Measurements from ENCODE around the gene PSMC3IP. TPM values are rescaled to one million over a fixed set of nuclear protein-coding genes. Genes with fewer than 3 reads are reported as not detected.
"Not testable (repeated sequence)": the region's sequence is repeated elsewhere in the genome, so short reads cannot be mapped to it uniquely, and the experiment has no call there.

PSMC3IP gene
- total and polyA plus RNA-seq, 12 donors: 1.2 to 7.7 (median 2.0) TPM; not detected in 1

GRCh38 chr17:42555122-42555622, 22.4 kb downstream of the PSMC3IP start:
- TF ChIP-seq, protein P1, sequence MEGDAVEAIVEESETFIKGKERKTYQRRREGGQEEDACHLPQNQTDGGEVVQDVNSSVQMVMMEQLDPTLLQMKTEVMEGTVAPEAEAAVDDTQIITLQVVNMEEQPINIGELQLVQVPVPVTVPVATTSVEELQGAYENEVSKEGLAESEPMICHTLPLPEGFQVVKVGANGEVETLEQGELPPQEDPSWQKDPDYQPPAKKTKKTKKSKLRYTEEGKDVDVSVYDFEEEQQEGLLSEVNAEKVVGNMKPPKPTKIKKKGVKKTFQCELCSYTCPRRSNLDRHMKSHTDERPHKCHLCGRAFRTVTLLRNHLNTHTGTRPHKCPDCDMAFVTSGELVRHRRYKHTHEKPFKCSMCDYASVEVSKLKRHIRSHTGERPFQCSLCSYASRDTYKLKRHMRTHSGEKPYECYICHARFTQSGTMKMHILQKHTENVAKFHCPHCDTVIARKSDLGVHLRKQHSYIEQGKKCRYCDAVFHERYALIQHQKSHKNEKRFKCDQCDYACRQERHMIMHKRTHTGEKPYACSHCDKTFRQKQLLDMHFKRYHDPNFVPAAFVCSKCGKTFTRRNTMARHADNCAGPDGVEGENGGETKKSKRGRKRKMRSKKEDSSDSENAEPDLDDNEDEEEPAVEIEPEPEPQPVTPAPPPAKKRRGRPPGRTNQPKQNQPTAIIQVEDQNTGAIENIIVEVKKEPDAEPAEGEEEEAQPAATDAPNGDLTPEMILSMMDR (IDR thresholded peaks at IDR 0.05): no peak
- Histone ChIP-seq H3K9me3 (replicated peaks in 1 of 3) (no peaks in the 10 kb centered on the region), H3K36me3 (replicated peaks in 1 of 2) (no peaks in the 10 kb centered on the region), H3K4me3 (peak overlapping the region; percentile 41 to 69 (median 60)), H3K27ac (peak overlapping the region in 4 of 5 donors; percentile 59 to 91 (median 82)), H3K4me1 (replicated peaks in 1 of 2) (peaks cover 17 to 21% of the 10 kb centered on the region in 2 donors), H3K27me3 (no peaks in the 10 kb centered on the region)
- no peak for DNase-seq
- WGBS, 4 donors: 23 to 27% (median 26%) methylated on average over 4 of the region's 4 CpGs
- intact Hi-C loops (cut with DNase I): no loop called here

GRCh38 chr17:42554250-42555121, 23.0 kb downstream of the PSMC3IP start:
- H3K27ac ChIP-seq: peak overlapping the region in 4 of 5 donors; percentile 59 to 91 (median 82)
- peak; percentile 2 to 72 for TF ChIP-seq POLR2A (IDR thresholded peaks at IDR 0.05)
- TF ChIP-seq, protein P1 (IDR thresholded peaks at IDR 0.05): no peak
- DNase-seq: peak; percentile 80 to 92 (median 86)

GRCh38 chr17:42553866-42554249, 23.7 kb downstream of the PSMC3IP start:
- TF ChIP-seq POLR2A (IDR thresholded peaks at IDR 0.05): no peak
- TF ChIP-seq, protein P1 (IDR thresholded peaks at IDR 0.05): no peak
- Histone ChIP-seq H3K4me3 (peak overlapping the region in 3 of 4 donors; percentile 55 to 69 (median 65)), H3K27me3 (no peaks in the 10 kb centered on the region), H3K27ac (peak overlapping the region in 3 of 5 donors; percentile 79 to 91 (median 85)), H3K9me3 (replicated peaks in 1 of 3) (no peaks in the 10 kb centered on the region), H3K4me1 (replicated peaks in 1 of 2) (peaks cover 17 to 21% of the 10 kb centered on the region in 2 donors), H3K36me3 (replicated peaks in 1 of 2) (no peaks in the 10 kb centered on the region)
- intact Hi-C loops (cut with DNase I): no loop called here
- DNase-seq: peak in 3 of 7 donors; percentile 40 to 45 (median 44)
- 32 to 60% (median 46%) methylated on average over 7 to 16 of the region's 16 CpGs for WGBS, 4 donors

More at GRCh38 chr17:42554250-42555121, 23.0 kb downstream of the PSMC3IP start:
- Histone ChIP-seq H3K36me3 (replicated peaks in 1 of 2) (no peaks in the 10 kb centered on the region), H3K9me3 (replicated peaks in 1 of 3) (no peaks in the 10 kb centered on the region), H3K4me3 (peak overlapping the region; percentile 41 to 69 (median 60)), H3K27me3 (no peaks in the 10 kb centered on the region), H3K4me1 (replicated peaks in 1 of 2) (peaks cover 17 to 21% of the 10 kb centered on the region in 2 donors)
- 0 to 1% (median 1%) methylated on average over 20 to 82 of the region's 82 CpGs for WGBS, 4 donors
- intact Hi-C loops (cut with DNase I): no loop called here

DNA sequence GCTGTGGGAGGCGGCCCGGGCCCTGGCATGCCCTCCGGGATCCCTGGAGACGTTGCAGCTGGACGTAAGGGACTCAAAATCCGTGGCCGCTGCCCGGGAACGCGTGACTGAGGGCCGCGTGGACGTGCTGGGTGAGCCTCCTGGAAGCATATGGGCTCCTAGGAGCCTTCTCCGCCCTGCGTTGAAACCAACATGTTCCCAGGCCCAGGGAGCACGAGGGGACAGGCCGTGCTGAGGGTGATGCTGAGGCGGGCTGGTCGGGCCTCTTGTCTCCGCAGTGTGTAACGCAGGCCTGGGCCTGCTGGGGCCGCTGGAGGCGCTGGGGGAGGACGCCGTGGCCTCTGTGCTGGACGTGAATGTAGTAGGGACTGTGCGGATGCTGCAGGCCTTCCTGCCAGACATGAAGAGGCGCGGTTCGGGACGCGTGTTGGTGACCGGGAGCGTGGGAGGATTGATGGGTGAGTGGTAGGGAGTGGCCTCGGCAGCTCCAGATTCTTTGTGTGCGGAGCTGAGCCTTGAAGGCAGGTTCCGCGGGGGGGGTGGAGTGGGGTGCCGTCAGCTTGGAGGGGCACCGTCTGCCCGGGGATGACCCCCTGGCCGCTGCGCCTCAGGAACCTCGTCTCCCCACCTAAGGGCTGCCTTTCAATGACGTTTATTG, 24.2 kb downstream of the PSMC3IP start:
- Histone ChIP-seq H3K27me3 (no peaks in the 10 kb centered on the region), H3K27ac (peak overlapping the region in 1 of 5 donors; percentile 91), H3K4me1 (replicated peaks in 1 of 2) (peaks cover 23 to 26% of the 10 kb centered on the region in 2 donors), H3K36me3 (replicated peaks in 1 of 2) (no peaks in the 10 kb centered on the region), H3K4me3 (peak overlapping the region in 1 of 4 donors; percentile 69), H3K9me3 (replicated peaks in 1 of 3) (no peaks in the 10 kb centered on the region)
- intact Hi-C loops (cut with DNase I): no loop called here
- TF ChIP-seq, protein P1 (IDR thresholded peaks at IDR 0.05): no peak
- no peak for TF ChIP-seq POLR2A (IDR thresholded peaks at IDR 0.05)
- 73 to 78% (median 76%) methylated on average over 35 to 45 of the region's 45 CpGs for WGBS, 4 donors
- peak in 1 of 7 donors; percentile 49 for DNase-seq

- DNase-seq; intact Hi-C loops (cut with DNase I); H3K9me3 ChIP-seq (replicated peaks in 1 of 3); H3K36me3 ChIP-seq (replicated peaks in 1 of 2); H3K27me3 ChIP-seq: not testable (repeated sequence)
- 89 to 95% (median 93%) methylated on average over 11 to 15 of the region's 15 CpGs; no CpG with 5 or more reads in 1 of the 4 donors for WGBS, 4 donors
- Histone ChIP-seq H3K4me1 (replicated peaks in 1 of 2) (peaks cover 28 to 29% of the 10 kb centered on the region in 2 donors), H3K4me3 (peak within 1 kb of the TSS in 1 of 4 donors; percentile 69), H3K27ac (peak within 1 kb of the TSS in 2 of 5 donors; percentile 85 to 91)
Measured at GRCh38 chr17:42552736-42553135, 24.8 kb downstream of the PSMC3IP start, which contains the start of gene HSD17B1. Gene HSD17B1, plus strand, starts transcription at chr17:42552923. Its CDS starts 11 bp downstream, at chr17:42552934.

All from adrenal gland (tissue), 12 donors.